ENCODE results near the gene MMP14.

Gene MMP14

GRCh38 chr14:22895402-22895801 lies 59.0 kb downstream of the MMP14 start:
- no peak overlapping the region for H3K27ac ChIP-seq
- no peak overlapping the region for H3K4me3 ChIP-seq

- H3K27ac ChIP-seq = no peak overlapping the region
- H3K4me3 ChIP-seq = no peak overlapping the region
These were observed 60.0 kb downstream of the MMP14 start for GRCh38 chr14:22896356-22896755.

GRCh38 chr14:22896760-22897159 lies 60.4 kb downstream of the MMP14 start:
- Histone ChIP-seq H3K4me3 (no peak overlapping the region), H3K27ac (no peak overlapping the region)

GRCh38 chr14:22897357-22897756 lies 61.0 kb downstream of the MMP14 start:
- no peak overlapping the region for H3K27ac ChIP-seq
- H3K4me3 ChIP-seq = no peak overlapping the region
